Epidermal melanocyte (primary cell): Measurements from ENCODE around the gene KIR3DL3.
"Not testable (repeated sequence)": the region's sequence is repeated elsewhere in the genome, so short reads cannot be mapped to it uniquely, and the experiment has no call there.

Experiments
- DNase-seq: peaks from one replicate; pipeline ENCODE4 v3.0.0; 2011; ENCODE audit warnings: low spot score; ENCODE audit not compliant: insufficient read length

Gene KIR3DL3

GRCh38 chr19:54731191-54731590 is 6.9 kb downstream of the KIR3DL3 start:
- DNase-seq, result no peak

DNA sequence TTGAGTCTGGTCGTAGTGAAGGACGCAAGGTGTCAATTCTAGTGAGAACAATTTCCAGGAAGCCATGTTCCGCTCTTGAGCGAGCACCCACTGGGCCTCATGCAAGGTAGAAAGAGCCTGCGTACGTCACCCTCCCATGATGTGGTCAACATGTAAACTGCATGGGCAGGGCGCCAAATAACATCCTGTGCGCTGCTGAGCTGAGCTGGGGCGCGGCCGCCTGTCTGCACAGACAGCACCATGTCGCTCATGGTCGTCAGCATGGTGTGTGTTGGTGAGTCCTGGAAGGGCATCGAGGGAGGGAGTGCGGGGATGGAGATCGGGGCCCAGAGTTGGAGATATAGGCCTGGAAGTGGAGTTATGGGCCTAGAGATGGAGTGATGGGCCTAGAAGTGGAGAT is 14.1 kb downstream of the KIR3DL3 start, which contains the start of gene KIR2DL3:
KIR2DL3 (plus strand) TSS at position 208 of the 400 bp plus-strand sequence; CDS start at position 241, 33 bp downstream.
- DNase-seq, result not testable (repeated sequence)

DNA sequence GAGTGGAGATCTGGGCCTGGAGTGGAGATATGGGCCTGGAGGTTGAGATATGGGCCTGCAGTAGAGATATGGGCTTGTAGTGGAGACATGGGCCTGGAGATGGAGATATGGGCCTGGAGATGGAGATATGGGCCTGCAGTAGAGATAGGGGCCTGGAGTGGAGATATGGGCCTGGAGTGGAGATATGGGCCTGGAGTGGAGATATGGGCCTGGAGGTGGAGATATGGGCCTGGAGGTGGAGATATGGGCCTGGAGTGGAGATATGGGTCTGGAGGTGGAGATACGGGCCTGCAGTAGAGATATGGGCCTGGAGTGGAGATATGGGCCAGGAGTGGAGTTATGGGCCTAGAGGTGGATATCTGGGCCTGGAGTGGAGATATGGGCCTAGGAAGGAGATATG is 14.5 kb downstream of the KIR3DL3 start:
- DNase-seq, result no peak

DNA sequence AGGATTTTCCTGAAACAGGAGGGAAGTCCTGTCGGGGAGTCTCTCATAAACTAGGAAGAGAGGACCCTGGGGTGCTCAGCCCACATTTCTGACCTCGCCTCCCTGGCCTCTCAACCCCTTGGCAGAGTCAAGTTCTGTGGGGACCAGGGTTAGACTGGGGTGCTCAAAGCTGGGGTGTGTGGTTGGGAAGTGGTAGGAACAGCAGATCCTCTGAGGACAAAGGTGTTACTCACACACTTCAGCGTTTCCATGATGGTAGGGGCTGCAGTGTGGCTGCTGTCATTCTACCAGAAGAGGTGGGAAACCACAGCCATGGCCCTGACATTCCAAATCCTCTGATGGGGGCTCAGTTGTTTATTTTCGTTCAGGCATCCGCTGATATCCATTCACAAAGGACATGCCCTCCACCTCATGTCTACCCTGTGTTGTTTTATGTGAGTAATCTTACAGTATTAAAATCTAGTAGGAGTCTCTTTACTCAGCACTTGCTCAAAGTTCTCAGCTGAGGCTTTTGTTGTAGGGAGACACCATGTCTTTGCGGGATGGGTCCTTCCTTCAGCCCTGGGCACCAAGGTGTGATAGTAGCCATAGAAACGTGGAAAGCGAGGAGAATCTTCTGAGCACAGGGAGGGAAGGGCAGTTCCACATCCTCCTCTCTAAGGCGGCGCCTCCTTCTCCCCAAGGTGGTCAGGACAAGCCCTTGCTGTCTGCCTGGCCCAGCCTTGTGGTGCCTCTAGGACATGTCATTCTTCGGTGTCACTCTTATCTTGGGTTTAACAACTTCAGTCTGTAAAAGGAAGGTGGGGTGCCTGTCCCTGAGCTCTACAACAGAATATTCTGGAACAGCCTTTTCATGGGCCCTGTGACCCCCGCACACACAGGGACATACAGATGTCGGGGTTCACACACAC is 15.6 kb downstream of the KIR3DL3 start:
- DNase-seq, result no peak

GRCh38 chr19:54741950-54742349 is 17.7 kb downstream of the KIR3DL3 start:
- DNase-seq, result not testable (repeated sequence)

- not testable (repeated sequence) for DNase-seq
Observed at GRCh38 chr19:54744080-54744479, 19.8 kb downstream of the KIR3DL3 start.

DNA sequence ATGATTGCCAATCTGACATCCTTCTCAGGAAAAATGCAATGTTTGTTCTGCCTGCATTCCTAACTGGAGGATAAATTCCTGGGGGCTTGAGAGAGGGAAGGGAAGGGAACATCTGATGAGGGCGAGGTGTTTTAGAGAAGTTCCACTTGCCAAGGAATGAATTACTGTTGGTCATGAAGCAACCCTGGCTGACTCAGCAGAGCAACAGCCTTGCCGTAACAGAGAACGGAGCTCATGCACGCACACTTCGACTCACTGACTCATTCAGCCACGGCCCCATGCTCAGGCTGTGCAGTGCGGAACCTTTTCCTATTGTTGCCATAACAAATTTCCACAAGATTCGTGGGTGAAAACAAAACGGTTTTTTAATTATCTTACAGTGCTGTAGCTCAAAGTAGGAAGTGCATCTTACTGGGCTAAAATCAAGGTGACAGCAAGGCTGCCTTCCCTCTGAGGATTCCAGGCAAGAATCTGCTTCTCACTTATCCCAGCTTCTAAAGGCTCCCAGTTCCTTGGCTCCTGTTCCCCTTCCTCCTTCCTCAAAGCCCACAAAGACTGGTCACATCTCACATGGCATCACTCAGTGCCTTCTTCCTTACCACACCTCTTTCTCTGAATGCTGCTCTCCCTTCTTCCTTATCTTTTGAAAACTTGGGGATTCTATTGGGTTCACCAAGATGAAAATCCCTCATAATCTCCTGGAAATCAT is 23.5 kb downstream of the KIR3DL3 start:
- DNase-seq, result not testable (repeated sequence)

- not testable (repeated sequence) for DNase-seq
Observed at GRCh38 chr19:54750276-54750675, 26.0 kb downstream of the KIR3DL3 start.

DNA sequence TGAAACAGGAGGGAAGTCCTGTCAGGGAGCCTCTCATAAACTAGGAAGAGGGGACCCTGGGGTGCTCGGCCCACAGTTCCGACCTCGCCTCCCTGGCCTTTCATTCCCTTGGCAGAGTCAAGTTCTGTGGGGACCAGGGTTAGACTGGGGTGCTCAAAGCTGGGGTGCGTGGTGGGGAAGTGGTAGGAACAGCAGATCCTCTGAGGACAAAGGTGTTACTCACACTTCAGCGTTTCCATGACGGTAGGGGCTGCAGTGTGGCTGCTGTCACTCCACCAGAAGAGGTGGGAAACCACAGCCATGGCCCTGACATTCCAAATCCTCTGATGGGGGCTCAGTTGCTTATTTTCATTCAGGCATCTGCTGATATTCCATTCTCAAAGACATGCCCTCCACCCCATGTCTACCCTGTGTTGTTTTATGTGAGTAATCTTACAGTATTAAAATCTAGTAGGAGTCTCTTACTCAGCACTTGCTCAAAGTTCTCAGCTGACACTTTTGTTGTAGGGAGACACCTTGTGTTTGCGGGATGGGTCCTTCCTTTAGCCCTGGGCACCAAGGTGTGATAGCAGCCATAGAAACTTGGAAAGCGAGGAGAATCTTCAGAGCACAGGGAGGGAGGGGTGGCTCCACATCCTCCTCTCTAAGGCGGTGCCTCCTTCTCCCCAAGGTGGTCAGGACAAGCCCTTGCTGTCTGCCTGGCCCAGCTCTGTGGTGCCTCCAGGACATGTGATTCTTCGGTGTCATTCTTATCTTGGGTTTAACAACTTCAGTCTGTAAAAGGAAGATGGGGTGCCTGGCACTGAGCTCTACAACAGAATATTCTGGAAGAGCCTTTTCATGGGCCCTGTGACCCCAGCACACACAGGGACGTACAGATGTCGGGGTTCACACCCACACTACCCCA is 32.2 kb downstream of the KIR3DL3 start:
- not testable (repeated sequence) for DNase-seq

GRCh38 chr19:54758577-54758976 is 34.3 kb downstream of the KIR3DL3 start:
- not testable (repeated sequence) for DNase-seq

DNA sequence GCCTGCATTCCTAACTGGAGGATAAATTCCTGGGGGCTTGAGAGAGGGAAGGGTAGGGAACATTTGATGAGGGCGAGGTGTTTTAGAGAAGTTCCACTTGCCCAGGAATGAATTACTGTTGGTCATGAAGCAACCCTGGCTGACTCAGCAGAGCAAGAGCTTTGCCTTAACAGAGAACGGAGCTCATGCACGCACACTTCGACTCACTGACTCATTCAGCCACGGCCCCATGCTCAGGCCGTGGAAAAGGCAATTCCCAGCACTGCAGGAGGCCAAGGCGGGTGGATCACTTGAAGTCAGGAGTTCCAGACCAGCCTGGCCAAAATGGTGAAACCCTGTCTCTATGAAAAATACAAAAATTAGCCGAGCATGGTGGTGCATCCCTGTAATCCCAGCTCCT is 40.0 kb downstream of the KIR3DL3 start:
- not testable (repeated sequence) for DNase-seq

- not testable (repeated sequence) for DNase-seq
Observed at GRCh38 chr19:54766464-54766863, 42.2 kb downstream of the KIR3DL3 start.

- DNase-seq, result not testable (repeated sequence)
Observed at GRCh38 chr19:54769646-54770045, 45.4 kb downstream of the KIR3DL3 start, which contains the start of gene KIR2DL1. TSS of gene KIR2DL1 (plus strand) at chr19:54769793. CDS start at chr19:54769851, 58 bp downstream.

DNA sequence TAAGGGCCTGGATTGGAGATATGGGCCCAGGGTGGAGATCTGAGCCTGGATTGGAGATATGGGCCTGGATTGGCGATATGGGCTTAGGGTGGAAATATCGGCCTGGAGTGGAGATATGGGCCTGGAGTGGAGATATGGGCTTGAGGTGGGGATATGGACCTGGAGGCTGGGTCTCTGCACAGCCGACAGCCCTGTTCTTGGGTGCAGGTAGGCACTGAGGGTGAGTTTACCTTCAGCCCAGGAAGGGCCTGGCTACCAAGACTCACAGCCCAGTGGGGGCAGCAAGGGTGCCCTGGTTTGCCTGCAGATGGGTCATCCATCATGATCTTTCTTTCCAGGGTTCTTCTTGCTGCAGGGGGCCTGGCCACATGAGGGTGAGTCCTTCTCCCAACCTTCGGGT is 46.3 kb downstream of the KIR3DL3 start:
- DNase-seq, result not testable (repeated sequence)

GRCh38 chr19:54771018-54771960 is 47.0 kb downstream of the KIR3DL3 start:
- DNase-seq, result not testable (repeated sequence)

- DNase-seq, result not testable (repeated sequence)
Observed at GRCh38 chr19:54772666-54773065, 48.4 kb downstream of the KIR3DL3 start.

DNA sequence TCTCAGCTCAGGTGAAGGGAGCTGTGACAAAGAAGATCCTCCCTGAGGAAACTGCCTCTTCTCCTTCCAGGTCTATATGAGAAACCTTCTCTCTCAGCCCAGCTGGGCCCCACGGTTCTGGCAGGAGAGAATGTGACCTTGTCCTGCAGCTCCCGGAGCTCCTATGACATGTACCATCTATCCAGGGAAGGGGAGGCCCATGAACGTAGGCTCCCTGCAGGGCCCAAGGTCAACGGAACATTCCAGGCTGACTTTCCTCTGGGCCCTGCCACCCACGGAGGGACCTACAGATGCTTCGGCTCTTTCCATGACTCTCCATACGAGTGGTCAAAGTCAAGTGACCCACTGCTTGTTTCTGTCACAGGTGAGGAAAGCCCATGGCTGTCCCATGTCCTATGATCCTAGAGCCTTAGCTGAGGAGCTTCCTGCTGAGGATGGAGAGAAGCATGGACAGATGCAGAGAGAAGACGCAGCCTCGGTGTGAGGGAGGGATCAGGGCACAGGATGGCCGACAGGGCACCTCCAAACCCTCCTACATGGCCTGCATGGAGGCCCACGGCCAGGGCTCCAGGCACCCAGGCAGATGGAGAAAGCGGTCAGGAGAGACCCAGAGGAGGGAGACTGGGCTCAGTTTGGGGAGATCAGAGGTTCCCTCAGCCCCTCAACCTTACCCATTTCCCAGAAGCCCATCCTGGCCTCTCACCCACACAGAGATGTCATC is 51.0 kb downstream of the KIR3DL3 start:
- DNase-seq, result not testable (repeated sequence)

GRCh38 chr19:54775830-54776229 is 51.6 kb downstream of the KIR3DL3 start:
- DNase-seq, result not testable (repeated sequence)

DNA sequence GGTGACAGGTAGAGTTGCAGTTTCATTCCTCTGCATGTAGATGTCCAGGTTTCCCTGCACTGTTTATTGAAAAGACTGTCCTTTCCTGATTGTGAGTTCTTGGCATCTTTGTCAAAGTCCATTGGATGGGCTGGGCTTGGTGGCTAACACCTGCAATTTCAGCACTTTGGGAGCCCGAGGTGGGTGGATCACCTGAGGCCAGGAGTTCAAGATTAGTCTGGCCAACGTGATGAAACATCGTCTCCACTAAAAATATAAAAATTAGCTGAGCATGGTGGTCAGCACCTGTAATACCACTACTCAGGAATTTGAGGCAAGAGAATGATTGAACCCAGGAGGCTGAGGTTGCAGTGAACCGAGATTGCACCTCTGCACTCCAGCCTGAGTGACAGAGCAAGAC is 53.6 kb downstream of the KIR3DL3 start:
- not testable (repeated sequence) for DNase-seq
